ENCODE data around the gene TSTD1.
"Not testable (repeated sequence)": the region's sequence is repeated elsewhere in the genome, so short reads cannot be mapped to it uniquely, and the experiment has no call there.

The TSTD1 gene

DNA sequence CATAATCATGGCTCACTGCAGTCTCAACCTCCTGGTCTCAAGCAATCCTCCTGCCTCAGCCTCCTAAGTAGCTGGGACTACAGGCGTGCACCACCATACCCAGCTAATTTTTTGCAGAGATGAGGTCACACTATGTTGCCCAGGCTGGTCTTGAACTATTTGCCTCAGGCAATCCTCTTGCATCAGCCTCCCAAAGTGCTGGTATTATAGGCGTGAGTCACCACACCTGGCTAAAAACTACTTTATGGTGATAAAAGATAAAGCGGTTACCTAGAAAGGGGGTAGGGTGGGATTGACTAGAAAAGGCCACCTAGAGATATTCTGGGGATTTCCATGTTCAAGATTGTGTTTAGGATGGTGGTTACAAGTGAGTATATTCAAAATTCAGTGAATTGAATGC, 5.0 kb downstream of the TSTD1 start:
- H3K4me3 ChIP-seq (replicated peaks; ENCODE audit: low read depth, low read length): no peak overlapping the region
- TF ChIP-seq, protein P1, sequence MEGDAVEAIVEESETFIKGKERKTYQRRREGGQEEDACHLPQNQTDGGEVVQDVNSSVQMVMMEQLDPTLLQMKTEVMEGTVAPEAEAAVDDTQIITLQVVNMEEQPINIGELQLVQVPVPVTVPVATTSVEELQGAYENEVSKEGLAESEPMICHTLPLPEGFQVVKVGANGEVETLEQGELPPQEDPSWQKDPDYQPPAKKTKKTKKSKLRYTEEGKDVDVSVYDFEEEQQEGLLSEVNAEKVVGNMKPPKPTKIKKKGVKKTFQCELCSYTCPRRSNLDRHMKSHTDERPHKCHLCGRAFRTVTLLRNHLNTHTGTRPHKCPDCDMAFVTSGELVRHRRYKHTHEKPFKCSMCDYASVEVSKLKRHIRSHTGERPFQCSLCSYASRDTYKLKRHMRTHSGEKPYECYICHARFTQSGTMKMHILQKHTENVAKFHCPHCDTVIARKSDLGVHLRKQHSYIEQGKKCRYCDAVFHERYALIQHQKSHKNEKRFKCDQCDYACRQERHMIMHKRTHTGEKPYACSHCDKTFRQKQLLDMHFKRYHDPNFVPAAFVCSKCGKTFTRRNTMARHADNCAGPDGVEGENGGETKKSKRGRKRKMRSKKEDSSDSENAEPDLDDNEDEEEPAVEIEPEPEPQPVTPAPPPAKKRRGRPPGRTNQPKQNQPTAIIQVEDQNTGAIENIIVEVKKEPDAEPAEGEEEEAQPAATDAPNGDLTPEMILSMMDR (IDR thresholded peaks at IDR 0.05; ENCODE audit: low read depth, low read length, missing control alignments): no peak
- no peak for DNase-seq (ENCODE audit: extremely low read depth, low read depth)

DNA sequence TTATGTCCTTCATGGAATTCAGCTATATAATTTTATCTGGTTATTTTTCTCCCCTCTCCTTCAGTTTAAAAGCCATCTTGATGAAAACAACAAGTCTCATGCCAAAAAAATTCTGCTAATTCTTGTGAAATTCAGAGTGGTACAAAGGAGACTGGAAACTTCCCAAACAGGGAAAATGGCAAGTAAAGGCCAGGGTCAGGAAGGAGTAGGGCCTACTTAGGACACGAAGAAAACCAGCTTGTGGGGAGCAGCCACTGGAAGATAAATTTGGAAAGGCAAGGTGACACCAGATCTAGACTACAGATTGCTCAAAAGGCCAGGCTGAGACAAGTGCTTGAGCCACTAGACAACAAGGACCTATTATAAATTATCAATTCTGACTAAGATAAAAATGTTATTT, 6.4 kb downstream of the TSTD1 start:
- no peak for DNase-seq (ENCODE audit: extremely low read depth, low read depth)
- H3K4me3 ChIP-seq (replicated peaks; ENCODE audit: low read depth, low read length): no peak overlapping the region
- TF ChIP-seq, protein P1 (IDR thresholded peaks at IDR 0.05; ENCODE audit: low read depth, low read length, missing control alignments): no peak

DNA sequence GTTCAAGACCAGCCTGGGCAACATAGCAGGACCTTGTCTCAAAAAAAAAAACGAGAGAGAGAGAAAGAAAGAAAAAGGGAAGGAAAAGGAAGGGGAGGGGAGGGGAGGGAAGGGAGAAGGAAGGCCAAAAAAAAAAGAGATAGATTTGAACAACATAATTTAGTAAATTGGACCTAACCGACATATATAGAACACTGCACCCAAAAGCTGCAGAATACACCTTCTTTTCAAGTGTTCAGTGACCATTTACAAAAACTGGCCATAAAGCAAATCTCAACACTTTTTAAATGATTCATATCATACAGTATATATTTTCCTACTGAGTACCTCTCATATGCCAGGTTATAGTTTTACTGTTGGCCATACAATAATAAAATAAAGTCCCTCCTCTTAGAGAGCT, 6.9 kb downstream of the TSTD1 start:
- no peak for DNase-seq (ENCODE audit: extremely low read depth, low read depth)
- H3K4me3 ChIP-seq (replicated peaks; ENCODE audit: low read depth, low read length): no peak overlapping the region
- TF ChIP-seq, protein P1 (IDR thresholded peaks at IDR 0.05; ENCODE audit: low read depth, low read length, missing control alignments): no peak

DNA sequence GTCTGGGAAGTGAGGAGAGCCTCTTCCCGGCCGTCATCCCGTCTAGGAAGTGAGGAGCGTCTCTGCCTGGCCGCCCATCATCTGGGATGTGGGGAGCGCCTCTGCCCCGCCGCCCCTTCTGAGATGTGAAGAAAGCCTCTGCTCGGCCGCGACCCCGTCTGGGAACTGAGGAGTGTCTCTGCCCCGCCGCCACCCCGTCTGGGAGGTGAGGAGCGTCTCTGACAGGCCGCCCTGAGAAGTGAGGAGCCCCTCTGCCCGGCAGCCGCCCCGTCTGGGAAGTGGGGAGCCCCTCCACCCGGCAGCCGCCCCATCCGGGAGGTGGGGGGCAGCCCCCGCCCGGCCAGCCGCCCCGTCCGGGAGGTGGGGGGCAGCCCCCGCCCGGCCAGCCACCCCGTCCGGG, 9.3 kb downstream of the TSTD1 start:
- not testable (repeated sequence) for H3K4me3 ChIP-seq (replicated peaks; ENCODE audit: low read depth, low read length); DNase-seq (ENCODE audit: extremely low read depth, low read depth)

DNA sequence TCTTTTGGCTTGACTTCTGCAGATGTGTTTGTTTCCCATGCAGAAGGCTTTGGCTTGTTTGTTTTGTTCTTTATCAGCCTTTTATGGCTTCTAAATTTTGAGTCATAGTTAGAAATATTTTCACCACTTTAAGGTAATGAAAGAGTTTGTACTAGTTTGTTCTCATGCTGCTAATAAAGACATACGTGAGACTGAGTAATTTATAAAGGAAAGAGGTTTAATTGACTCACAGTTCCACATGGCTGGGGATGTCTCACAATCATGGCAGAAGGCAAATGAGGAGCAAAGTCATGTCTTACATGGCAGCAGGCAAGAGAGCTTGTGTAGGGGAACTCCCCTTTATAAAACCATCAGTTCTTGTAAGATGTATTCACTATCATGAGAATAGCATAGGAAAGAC, 11.8 kb downstream of the TSTD1 start:
- DNase-seq (ENCODE audit: extremely low read depth, low read depth); H3K4me3 ChIP-seq (replicated peaks; ENCODE audit: low read depth, low read length): not testable (repeated sequence)

DNA sequence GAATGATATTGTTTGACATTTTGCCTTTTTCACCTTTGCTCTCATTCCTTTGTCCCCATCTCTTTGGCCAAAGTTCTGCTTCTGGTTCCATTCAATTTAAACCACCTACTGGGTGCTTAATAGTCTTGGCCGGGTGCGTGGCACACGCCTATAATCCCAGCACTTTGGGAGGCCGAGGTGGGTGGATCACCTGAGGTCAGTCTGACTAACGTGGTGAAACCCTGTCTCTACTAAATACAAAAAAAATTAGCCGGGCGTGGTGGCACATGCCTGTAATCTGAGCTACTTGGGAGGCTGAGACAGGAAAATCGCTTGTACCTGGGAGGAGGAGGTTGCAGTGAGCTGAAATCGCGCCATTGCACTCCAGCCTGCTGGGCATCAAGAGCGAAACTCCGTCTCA, 16.3 kb downstream of the TSTD1 start:
- DNase-seq (ENCODE audit: extremely low read depth, low read depth); H3K4me3 ChIP-seq (replicated peaks; ENCODE audit: low read depth, low read length): not testable (repeated sequence)

DNA sequence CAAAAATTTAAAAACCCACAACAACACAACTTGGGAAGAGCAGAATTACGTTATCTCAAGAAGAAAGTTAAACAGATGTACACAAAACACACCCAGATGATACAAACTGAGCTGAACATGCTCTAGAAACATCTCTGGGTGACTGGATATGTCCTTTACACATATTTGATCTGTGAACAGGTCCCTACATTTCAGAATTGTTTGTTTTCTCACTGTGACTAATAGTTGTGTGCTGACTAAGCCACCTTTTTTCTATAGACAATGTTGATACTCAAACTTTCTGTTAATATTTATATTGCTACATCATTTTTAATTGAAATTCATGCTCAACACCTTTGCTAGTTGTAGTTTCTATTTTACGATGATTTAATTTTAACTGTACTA, 16.8 kb downstream of the TSTD1 start:
- DNase-seq (ENCODE audit: extremely low read depth, low read depth): no peak
- TF ChIP-seq, protein P1 (IDR thresholded peaks at IDR 0.05; ENCODE audit: low read depth, low read length, missing control alignments): no peak
- no peak overlapping the region for H3K4me3 ChIP-seq (replicated peaks; ENCODE audit: low read depth, low read length)

DNA sequence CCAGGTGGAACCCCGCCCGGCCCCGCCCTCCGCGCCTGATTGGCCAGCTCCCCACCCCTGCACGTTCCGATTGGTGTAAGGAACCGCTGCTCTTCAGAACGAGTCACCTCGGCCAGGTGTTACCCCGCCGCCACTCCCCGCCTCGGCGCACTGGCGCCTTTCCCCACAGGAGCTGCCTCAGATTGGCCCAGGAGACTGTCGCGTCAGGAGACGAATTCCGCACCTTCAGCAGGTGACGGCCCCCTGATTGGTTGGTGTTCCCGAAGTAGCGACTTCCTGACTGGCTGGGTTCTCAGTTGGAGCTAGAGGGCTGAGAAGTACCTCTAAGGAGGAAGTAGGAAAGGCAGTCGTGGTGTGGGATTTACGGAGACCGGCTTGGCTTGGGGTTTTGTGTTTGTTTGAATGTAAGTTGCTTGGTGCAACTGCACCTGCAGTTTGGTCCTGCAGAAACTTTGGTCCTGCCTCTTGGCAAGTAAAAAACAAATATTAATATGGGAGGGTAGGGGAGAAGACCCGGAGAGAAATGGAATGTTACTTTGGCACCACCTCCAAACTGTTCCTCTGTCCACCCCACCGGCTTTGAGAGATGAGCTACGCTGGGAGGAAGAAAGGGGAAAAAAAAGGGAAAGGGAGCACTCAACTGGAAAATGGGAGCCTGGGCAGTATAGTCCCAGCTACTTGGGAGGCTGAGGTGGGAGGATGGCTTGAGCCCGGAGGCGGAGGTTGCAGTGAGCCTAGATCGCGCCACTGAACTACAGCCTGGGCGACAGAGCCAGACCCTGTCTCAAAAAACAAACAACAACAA, 17.4 kb downstream of the TSTD1 start:
- no peak for DNase-seq (ENCODE audit: extremely low read depth, low read depth)
- H3K4me3 ChIP-seq (replicated peaks; ENCODE audit: low read depth, low read length): peak overlapping the region; percentile 38
- TF ChIP-seq, protein P1 (IDR thresholded peaks at IDR 0.05; ENCODE audit: low read depth, low read length, missing control alignments): no peak

All from HFF-Myc (cell line).